ENCODE results near the gene HECTD2.

DNA sequence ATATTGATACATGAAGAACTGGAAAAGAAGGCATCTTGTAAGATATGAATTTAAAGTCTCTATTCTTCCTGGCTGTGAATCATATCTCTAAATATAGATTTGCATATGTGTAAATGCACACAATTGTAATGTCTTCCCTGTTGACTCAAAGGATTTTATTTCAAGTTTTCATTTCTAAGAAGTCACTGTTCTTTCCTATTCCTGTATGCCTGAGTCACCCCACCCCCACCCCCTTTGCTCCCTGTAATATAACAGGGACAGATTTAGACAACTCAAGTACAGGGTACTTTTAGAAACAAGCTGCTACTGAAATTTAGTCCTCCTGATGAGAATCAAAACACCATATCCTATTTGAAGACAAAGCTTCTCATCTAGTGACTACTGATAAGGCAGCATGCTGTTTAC is 43.0 kb upstream of the HECTD2 start:
- TF ChIP-seq, protein P1, sequence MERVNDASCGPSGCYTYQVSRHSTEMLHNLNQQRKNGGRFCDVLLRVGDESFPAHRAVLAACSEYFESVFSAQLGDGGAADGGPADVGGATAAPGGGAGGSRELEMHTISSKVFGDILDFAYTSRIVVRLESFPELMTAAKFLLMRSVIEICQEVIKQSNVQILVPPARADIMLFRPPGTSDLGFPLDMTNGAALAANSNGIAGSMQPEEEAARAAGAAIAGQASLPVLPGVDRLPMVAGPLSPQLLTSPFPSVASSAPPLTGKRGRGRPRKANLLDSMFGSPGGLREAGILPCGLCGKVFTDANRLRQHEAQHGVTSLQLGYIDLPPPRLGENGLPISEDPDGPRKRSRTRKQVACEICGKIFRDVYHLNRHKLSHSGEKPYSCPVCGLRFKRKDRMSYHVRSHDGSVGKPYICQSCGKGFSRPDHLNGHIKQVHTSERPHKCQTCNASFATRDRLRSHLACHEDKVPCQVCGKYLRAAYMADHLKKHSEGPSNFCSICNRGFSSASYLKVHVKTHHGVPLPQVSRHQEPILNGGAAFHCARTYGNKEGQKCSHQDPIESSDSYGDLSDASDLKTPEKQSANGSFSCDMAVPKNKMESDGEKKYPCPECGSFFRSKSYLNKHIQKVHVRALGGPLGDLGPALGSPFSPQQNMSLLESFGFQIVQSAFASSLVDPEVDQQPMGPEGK (CRISPR knock-in tag; IDR thresholded peaks at IDR 0.05; ENCODE audit: borderline replicate concordance) = no peak
- TF ChIP-seq TOX (CRISPR knock-in tag; IDR thresholded peaks at IDR 0.05; ENCODE audit: borderline replicate concordance) (no peak), BACH2 (CRISPR knock-in tag; IDR thresholded peaks at IDR 0.05; ENCODE audit: borderline replicate concordance) (no peak), ZFP30 (CRISPR knock-in tag; IDR thresholded peaks at IDR 0.05) (no peak), RARB (CRISPR knock-in tag; IDR thresholded peaks at IDR 0.05) (no peak)
